Bone marrow (tissue), 2 donors: ENCODE data around the gene RPS8.
A peak's percentile ranks its signal among the peaks of the same experiment; 100 is the strongest.
"Not testable (repeated sequence)": the region's sequence is repeated elsewhere in the genome, so short reads cannot be mapped to it uniquely, and the experiment has no call there.

Source experiments
- DNase-seq, 2 donors: peaks; one replicate each; lab custom pipeline; 2025; lab: John Stamatoyannopoulos, UW

The RPS8 gene

DNA sequence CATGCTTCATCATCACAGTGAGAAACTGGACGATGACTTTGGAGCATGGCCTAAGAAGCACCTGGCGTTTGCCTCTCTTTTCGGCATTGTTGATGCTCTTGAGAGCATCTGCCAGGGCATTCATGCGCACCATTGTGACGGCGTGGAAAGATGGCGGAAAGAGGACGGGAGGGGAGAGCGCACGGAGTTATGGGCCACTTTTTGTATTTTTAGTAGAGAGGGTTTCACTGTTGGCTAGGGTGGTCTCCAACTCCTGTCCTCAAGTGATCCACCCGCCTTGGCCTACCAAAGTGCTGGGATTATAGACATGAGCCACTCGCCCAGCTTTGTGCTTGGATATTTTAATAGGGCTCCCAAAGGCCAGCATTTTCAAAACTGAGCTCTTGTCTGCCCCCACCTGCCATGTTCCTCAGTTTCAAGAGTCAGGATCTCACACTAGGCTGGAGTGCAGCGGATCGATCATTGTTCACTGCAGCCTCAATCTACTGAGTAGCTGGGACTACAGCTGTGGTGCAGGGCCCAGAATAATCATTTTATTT lies 5.3 kb downstream of the RPS8 start:
- no peak for DNase-seq

DNA sequence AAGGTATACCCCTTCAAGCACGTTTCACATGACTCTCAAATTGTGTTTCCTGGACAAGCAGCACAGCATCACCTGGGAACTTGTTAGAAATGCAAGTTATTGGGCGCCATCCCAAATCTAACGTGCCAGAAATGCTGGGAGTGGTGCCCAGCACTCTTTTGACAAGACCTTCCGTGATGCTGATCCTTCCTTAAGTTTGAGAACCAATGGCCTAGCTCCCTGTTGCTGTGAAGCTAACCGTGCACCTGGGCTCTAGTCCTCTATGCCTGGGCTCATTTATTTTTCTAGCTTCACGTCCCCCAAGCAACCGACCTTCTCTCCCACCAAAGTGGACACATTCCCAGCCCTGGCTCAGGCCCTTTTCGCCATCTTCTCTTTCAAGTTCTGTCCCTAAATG lies 8.4 kb downstream of the RPS8 start:
- peak in 1 of 2 donors; percentile 0 for DNase-seq

DNA sequence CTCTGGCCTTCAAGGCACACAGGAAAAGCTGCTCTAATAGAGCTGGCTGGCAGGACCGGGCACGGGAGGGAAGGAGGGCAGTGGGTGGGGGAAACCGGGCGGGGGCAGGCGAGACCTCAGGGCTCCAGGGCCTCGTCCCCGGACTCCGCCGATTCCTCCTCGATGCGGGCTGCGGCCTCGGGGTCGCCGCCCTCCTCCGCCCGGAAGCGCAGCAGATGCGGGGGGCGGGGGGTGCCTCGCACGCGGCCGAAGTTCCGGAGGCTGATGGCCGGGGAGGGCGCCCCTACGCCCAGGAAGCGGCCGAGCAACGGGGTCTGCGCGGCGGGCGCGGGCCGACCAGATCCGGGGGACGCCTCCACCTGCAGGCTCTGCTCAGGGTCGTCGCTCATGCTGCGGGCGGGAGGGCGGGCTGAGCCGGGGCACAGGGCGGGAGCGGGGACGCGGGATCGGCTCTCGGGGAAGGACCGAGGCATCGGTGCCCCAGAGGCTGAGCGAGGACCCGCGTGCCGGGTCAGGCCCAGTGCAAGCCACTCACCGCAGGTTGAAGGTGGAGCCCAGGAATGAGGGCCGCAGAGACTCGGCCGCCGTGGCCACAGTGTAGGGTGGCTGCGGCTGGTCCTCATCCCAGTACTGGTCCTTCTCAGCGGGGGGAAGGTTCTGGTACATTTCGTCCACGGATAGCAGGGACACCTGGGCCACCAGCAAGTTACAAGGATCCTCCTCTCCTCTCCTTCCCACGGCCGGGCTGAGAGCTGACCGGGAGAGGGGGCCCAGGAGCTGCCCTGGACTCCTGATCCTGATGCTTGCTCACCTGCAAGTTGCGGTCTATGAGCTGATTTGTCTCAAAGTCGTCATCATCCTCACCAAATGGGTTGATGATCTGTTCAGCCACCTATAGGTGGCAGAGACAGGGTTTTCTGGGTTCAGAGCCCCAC lies 9.0 kb downstream of the RPS8 start:
- peak in 1 of 2 donors; percentile 0 for DNase-seq

DNA sequence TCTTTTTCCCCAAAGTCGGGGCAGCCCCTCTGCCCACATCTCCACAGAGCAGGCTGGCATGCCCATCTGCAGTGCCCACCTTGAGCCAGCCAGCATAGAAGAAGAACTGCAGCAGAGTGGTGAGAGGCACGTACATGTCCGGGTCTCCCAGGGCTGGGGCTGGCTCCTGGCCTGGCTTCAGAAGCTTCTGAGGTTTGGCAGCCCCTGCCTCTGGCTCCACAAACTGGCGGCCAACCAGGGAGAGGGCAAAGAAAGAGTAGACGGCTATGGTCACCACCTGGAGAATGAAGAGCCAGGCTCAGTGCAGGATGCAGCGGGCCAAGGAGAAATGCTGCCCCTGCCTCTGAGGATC lies 9.7 kb downstream of the RPS8 start:
- no peak for DNase-seq

- no peak for DNase-seq
Observed at GRCh38 chr1:44785501-44786137, 10.3 kb downstream of the RPS8 start.

GRCh38 chr1:44786138-44786840 lies 10.9 kb downstream of the RPS8 start:
- peak; percentile 17 to 38 for DNase-seq

DNA sequence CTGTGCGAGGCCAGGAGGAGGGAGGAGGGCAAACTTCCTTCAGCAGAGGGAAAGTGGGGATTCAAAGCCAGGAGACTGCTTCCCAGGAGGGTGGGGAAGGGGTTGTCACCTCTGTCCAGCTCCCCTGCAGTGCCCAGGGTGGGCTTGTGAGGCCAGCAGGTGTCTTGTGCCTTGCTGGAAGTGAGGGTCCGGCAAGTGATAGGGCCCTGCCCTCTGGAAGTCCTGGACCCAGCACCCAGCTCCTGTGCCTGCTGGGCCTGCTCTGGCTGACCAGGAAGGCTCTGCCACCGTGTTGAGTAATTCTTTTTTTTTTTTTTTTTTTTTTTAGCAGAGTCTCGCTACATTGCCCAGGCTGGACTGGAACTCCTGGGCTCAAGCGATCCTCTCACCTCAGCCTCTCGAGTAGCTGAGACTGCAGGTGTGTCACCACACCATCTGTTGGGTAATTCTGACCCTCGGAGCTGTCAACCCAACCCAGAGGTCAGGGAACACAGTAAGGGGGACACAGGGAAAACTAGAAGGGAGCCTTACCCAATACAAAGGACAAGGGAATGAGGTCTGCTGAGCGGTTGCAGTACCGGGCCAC lies 11.6 kb downstream of the RPS8 start:
- no peak for DNase-seq

GRCh38 chr1:44787506-44787905 lies 12.2 kb downstream of the RPS8 start:
- no peak for DNase-seq

GRCh38 chr1:44788120-44788860 lies 12.9 kb downstream of the RPS8 start, which contains the start of gene BEST4:
Gene BEST4, minus strand, starts transcription at chr1:44788170. Its CDS starts 465 bp downstream, at chr1:44787705.
- no peak for DNase-seq

DNA sequence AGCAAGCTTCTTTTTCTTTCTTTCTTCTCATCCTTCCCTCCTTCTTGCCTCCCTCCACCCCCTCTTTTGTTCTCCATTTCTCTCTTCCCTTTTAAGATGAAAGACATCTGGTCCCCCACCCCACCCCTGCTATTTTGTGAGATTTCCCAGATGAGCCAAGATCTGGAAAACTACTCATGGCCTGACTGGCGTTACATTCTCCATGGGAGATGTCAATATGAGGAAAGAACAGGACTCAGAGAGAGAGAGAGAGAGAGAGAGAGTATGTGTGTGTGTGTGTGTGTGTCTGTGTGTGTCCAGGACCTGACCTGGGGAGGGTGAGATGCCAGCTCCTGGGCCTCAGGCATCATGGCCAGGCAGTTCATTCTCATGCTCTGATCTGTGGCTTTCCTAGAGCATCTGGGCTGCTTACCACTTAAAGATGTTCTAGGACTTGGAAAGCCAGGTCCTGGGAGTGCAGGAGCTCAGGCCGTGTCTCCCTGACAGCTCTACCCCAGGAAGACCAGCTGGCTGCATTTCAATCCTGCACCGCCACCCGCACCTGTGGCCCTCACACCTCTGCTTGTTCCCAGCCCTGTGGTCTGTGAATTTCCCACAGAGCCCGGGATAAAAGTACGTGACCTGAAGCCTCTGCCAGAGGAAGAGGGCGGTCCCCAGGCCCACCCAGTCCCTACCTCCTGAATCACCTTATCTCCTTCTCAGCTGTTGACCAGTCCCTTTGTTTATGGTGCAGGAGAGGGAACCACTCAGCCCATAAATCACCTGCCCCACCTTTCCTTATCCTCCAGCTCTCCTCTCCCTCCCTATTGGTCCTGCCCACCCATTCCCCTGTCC lies 15.8 kb downstream of the RPS8 start:
- no peak for DNase-seq

- no peak for DNase-seq
Observed at GRCh38 chr1:44792736-44793502, 17.6 kb downstream of the RPS8 start.

- not testable (repeated sequence) for DNase-seq
Observed at GRCh38 chr1:44797886-44798285, 22.5 kb downstream of the RPS8 start.

DNA sequence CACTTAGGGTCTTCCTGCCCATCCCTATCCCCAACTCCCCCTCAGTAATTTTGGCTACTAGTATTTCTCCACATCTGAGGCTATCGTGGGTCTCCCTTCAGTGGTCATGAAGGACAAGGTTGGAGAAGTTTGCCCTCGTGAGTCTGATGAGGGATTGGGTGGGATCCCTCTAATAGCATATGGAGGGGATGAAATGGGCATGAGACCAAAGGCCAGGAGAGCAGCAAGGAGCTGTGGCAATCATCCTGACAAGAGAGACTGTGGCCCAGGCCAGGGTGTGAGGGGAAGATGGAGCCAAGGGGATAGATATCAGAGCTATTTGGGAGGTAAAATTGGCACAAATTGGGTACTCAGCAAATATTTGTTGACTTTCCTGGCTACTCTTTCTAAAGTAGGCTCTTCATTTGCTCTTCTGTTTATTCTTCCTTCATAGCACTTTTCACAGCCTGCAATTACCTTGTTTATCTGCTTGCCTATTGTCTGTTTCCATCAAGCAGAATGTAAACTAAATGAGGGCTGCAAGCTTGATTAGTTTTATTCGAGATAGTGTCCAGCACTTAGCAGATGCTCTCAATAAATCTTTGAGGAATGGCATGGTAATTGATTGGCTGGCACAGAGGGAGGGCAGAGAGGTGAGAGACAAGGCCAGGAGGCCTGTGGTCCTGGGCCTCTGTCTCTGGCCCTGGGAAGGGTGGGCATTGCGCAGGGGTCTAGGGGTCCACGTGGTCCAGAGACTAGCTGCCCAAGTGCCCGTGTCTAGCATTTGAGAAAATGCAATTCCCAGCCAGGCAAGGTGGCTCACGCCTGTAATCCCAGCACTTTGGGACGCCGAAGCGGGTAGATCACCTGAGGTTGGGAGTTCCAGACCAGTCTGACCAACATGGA lies 23.4 kb downstream of the RPS8 start:
- DNase-seq: no peak

- DNase-seq: peak; percentile 94 to 96
Observed at GRCh38 chr1:44799770-44800584, 24.6 kb downstream of the RPS8 start, which contains the start of gene PLK3. Gene PLK3, plus strand, starts transcription at chr1:44800377. Its CDS starts 87 bp downstream, at chr1:44800464.

GRCh38 chr1:44801491-44802305 lies 26.4 kb downstream of the RPS8 start:
- DNase-seq: no peak

- DNase-seq: no peak
Observed at GRCh38 chr1:44802306-44803061, 27.1 kb downstream of the RPS8 start.
